NCI-H1436 (cell line): ENCODE measurements around the gene ADGB.

Experiments used
- DNase-seq: peaks from one replicate; lab custom pipeline; 2025; lab: John Stamatoyannopoulos, UW

The ADGB gene

GRCh38 chr6:146861029-146861563 lies 262.3 kb downstream of the ADGB start:
- no peak for DNase-seq

GRCh38 chr6:146861716-146862115 lies 262.9 kb downstream of the ADGB start:
- no peak for DNase-seq

GRCh38 chr6:146862508-146862919 lies 263.7 kb downstream of the ADGB start:
- no peak for DNase-seq

GRCh38 chr6:146864300-146864699 lies 265.5 kb downstream of the ADGB start:
- DNase-seq, result no peak

- no peak for DNase-seq
These were observed 266.1 kb downstream of the ADGB start for GRCh38 chr6:146864885-146865284.
